Measurements from ENCODE around the gene CMIP.

Gene CMIP

GRCh38 chr16:81570151-81570846, 125.7 kb downstream of the CMIP start:
- H3K9me2 ChIP-seq (replicated peaks; ENCODE audit: insufficient read depth, low read length): no peaks in the 10 kb centered on the region
- no peaks in the 10 kb centered on the region for H3K36me3 ChIP-seq (ENCODE audit: low read length)
- H3K27ac ChIP-seq (ENCODE audit: low read depth, low read length): no peak overlapping the region
- H2AFZ ChIP-seq (ENCODE audit: low read depth, low read length, severe bottlenecking): no peak overlapping the region
- peaks cover 15% of the 10 kb centered on the region for H3K79me2 ChIP-seq (ENCODE audit: insufficient read depth, low read length)
- no peak overlapping the region for H3K4me3 ChIP-seq (ENCODE audit: insufficient read depth, low read length, poor library complexity, severe bottlenecking)
- H3K4me2 ChIP-seq (ENCODE audit: low read depth, low read length, poor library complexity, severe bottlenecking): no peak overlapping the region
- no peaks in the 10 kb centered on the region for H3K27me3 ChIP-seq (ENCODE audit: low read length)
- no peaks in the 10 kb centered on the region; the same call in 1 of the 2 replicates for H4K20me1 ChIP-seq (ENCODE audit: low read depth, low read length)
- TF ChIP-seq EZH2phosphoT487 (conservative IDR thresholded peaks at IDR 0.05; ENCODE audit: low read length): no peak
- TF ChIP-seq CTCF (IDR thresholded peaks at IDR 0.05; ENCODE audit: insufficient read depth, low read length, poor library complexity, severe bottlenecking): no peak
- H3K9me3 ChIP-seq (ENCODE audit: insufficient read depth, low read length): no peaks in the 10 kb centered on the region
- no peaks in the 10 kb centered on the region for H3F3A ChIP-seq (ENCODE audit: insufficient read depth)
- no peak overlapping the region for H3K9ac ChIP-seq (ENCODE audit: low read length)

- Histone ChIP-seq H3K27me3 (ENCODE audit: low read length) (no peaks in the 10 kb centered on the region), H3K4me3 (ENCODE audit: insufficient read depth, low read length, poor library complexity, severe bottlenecking) (no peak overlapping the region), H3K9me2 (replicated peaks; ENCODE audit: insufficient read depth, low read length) (no peaks in the 10 kb centered on the region), H3K4me2 (ENCODE audit: low read depth, low read length, poor library complexity, severe bottlenecking) (no peak overlapping the region), H3K9me3 (ENCODE audit: insufficient read depth, low read length) (no peaks in the 10 kb centered on the region), H3K27ac (ENCODE audit: low read depth, low read length) (no peak overlapping the region), H3K36me3 (ENCODE audit: low read length) (no peaks in the 10 kb centered on the region), H3F3A (ENCODE audit: insufficient read depth) (no peaks in the 10 kb centered on the region), H2AFZ (ENCODE audit: low read depth, low read length, severe bottlenecking) (no peak overlapping the region), H4K20me1 (ENCODE audit: low read depth, low read length) (no peaks in the 10 kb centered on the region; the same call in 1 of the 2 replicates), H3K9ac (ENCODE audit: low read length) (no peak overlapping the region), H3K79me2 (ENCODE audit: insufficient read depth, low read length) (peaks cover 15% of the 10 kb centered on the region)
- no peak for TF ChIP-seq EZH2phosphoT487 (conservative IDR thresholded peaks at IDR 0.05; ENCODE audit: low read length)
- TF ChIP-seq CTCF (IDR thresholded peaks at IDR 0.05; ENCODE audit: insufficient read depth, low read length, poor library complexity, severe bottlenecking): no peak
These were observed 126.6 kb downstream of the CMIP start for GRCh38 chr16:81571175-81571574.

- no peak overlapping the region for H2AFZ ChIP-seq (ENCODE audit: low read depth, low read length, severe bottlenecking)
- peaks cover 9% of the 10 kb centered on the region; the same call in 1 of the 2 replicates for H3K79me2 ChIP-seq (ENCODE audit: insufficient read depth, low read length)
- no peak overlapping the region for H3K4me3 ChIP-seq (ENCODE audit: insufficient read depth, low read length, poor library complexity, severe bottlenecking)
- no peaks in the 10 kb centered on the region; the same call in 1 of the 2 replicates for H4K20me1 ChIP-seq (ENCODE audit: low read depth, low read length)
- H3K9me3 ChIP-seq (ENCODE audit: insufficient read depth, low read length): no peaks in the 10 kb centered on the region
- no peaks in the 10 kb centered on the region for H3K36me3 ChIP-seq (ENCODE audit: low read length)
- no peak overlapping the region for H3K9ac ChIP-seq (ENCODE audit: low read length)
- no peak for TF ChIP-seq CTCF (IDR thresholded peaks at IDR 0.05; ENCODE audit: insufficient read depth, low read length, poor library complexity, severe bottlenecking)
- no peak for TF ChIP-seq EZH2phosphoT487 (conservative IDR thresholded peaks at IDR 0.05; ENCODE audit: low read length)
- H3K27ac ChIP-seq (ENCODE audit: low read depth, low read length): no peak overlapping the region
- H3F3A ChIP-seq (ENCODE audit: insufficient read depth): no peaks in the 10 kb centered on the region
- no peaks in the 10 kb centered on the region for H3K9me2 ChIP-seq (replicated peaks; ENCODE audit: insufficient read depth, low read length)
- H3K4me2 ChIP-seq (ENCODE audit: low read depth, low read length, poor library complexity, severe bottlenecking): no peak overlapping the region
- H3K27me3 ChIP-seq (ENCODE audit: low read length): no peaks in the 10 kb centered on the region
These were observed 127.2 kb downstream of the CMIP start for GRCh38 chr16:81571592-81572385.
